ENCODE measurements around the gene SUSD5.
"Not testable (repeated sequence)": the region's sequence is repeated elsewhere in the genome, so short reads cannot be mapped to it uniquely, and the experiment has no call there.

SUSD5 gene

GRCh38 chr3:33145221-33145900 lies 73.2 kb downstream of the SUSD5 start:
- H3K4me1 ChIP-seq (ENCODE audit: control insufficient read depth in 1 of 2, insufficient read depth in 2 of 2, low read length in 2 of 2), result peaks cover 0 to 3% of the 10 kb centered on the region in 2 donors
- no peaks in the 10 kb centered on the region for H3K9me3 ChIP-seq (ENCODE audit: control insufficient read depth in 1 of 2, low read length in 2 of 2)
- H3K27ac ChIP-seq (ENCODE audit: low read depth, low read length), result no peak overlapping the region

GRCh38 chr3:33144433-33144832 lies 74.2 kb downstream of the SUSD5 start:
- H3K4me1 ChIP-seq (ENCODE audit: control insufficient read depth in 1 of 2, insufficient read depth in 2 of 2, low read length in 2 of 2), result peaks cover 0 to 3% of the 10 kb centered on the region in 2 donors
- H3K27me3 ChIP-seq (ENCODE audit: control insufficient read depth in 1 of 2, insufficient read depth in 2 of 2, low read length in 2 of 2), result no peaks in the 10 kb centered on the region
- H3K9me3 ChIP-seq (ENCODE audit: control insufficient read depth in 1 of 2, low read length in 2 of 2), result no peaks in the 10 kb centered on the region
- no peak overlapping the region for H3K4me3 ChIP-seq (ENCODE audit: low read depth in 1 of 2, low read length in 2 of 2)
- peaks cover 10 to 35% of the 10 kb centered on the region in 2 donors for H3K36me3 ChIP-seq (ENCODE audit: control insufficient read depth in 1 of 2, insufficient read depth in 2 of 2, low read length in 2 of 2)
- H3K27ac ChIP-seq (ENCODE audit: low read depth, low read length), result no peak overlapping the region
- no peak overlapping the region for H3K9ac ChIP-seq (ENCODE audit: low read depth in 1 of 2, low read length in 2 of 2)

More at GRCh38 chr3:33145221-33145900, 73.2 kb downstream of the SUSD5 start:
- H3K9ac ChIP-seq (ENCODE audit: low read depth in 1 of 2, low read length in 2 of 2), result no peak overlapping the region
- no peak overlapping the region for H3K4me3 ChIP-seq (ENCODE audit: low read depth in 1 of 2, low read length in 2 of 2)
- H3K27me3 ChIP-seq (ENCODE audit: control insufficient read depth in 1 of 2, insufficient read depth in 2 of 2, low read length in 2 of 2), result no peaks in the 10 kb centered on the region
- H3K36me3 ChIP-seq (ENCODE audit: control insufficient read depth in 1 of 2, insufficient read depth in 2 of 2, low read length in 2 of 2), result peaks cover 10 to 35% of the 10 kb centered on the region in 2 donors

GRCh38 chr3:33141006-33141405 lies 77.6 kb downstream of the SUSD5 start:
- Histone ChIP-seq H3K4me1 (ENCODE audit: control insufficient read depth in 1 of 2, insufficient read depth in 2 of 2, low read length in 2 of 2) (no peaks in the 10 kb centered on the region), H3K36me3 (ENCODE audit: control insufficient read depth in 1 of 2, insufficient read depth in 2 of 2, low read length in 2 of 2) (peaks cover 10 to 42% of the 10 kb centered on the region in 2 donors), H3K27ac (ENCODE audit: low read depth, low read length) (no peak overlapping the region), H3K27me3 (ENCODE audit: control insufficient read depth in 1 of 2, insufficient read depth in 2 of 2, low read length in 2 of 2) (no peaks in the 10 kb centered on the region), H3K9ac (ENCODE audit: low read depth in 1 of 2, low read length in 2 of 2) (no peak overlapping the region), H3K9me3 (ENCODE audit: control insufficient read depth in 1 of 2, low read length in 2 of 2) (no peaks in the 10 kb centered on the region), H3K4me3 (ENCODE audit: low read depth in 1 of 2, low read length in 2 of 2) (no peak overlapping the region)

GRCh38 chr3:33139996-33140395 lies 78.6 kb downstream of the SUSD5 start:
- Histone ChIP-seq H3K9ac (ENCODE audit: low read depth in 1 of 2, low read length in 2 of 2) (no peak overlapping the region), H3K27ac (ENCODE audit: low read depth, low read length) (no peak overlapping the region), H3K36me3 (ENCODE audit: control insufficient read depth in 1 of 2, insufficient read depth in 2 of 2, low read length in 2 of 2) (peaks cover 3 to 41% of the 10 kb centered on the region in 2 donors)

GRCh38 chr3:33139006-33139623 lies 79.5 kb downstream of the SUSD5 start:
- not testable (repeated sequence) for H3K4me3 ChIP-seq (ENCODE audit: low read depth in 1 of 2, low read length in 2 of 2); H3K4me1 ChIP-seq (ENCODE audit: control insufficient read depth in 1 of 2, insufficient read depth in 2 of 2, low read length in 2 of 2); H3K9ac ChIP-seq (ENCODE audit: low read depth in 1 of 2, low read length in 2 of 2); H3K27ac ChIP-seq (ENCODE audit: low read depth, low read length); H3K9me3 ChIP-seq (ENCODE audit: control insufficient read depth in 1 of 2, low read length in 2 of 2); H3K27me3 ChIP-seq (ENCODE audit: control insufficient read depth in 1 of 2, insufficient read depth in 2 of 2, low read length in 2 of 2)
- peaks cover 10 to 50% of the 10 kb centered on the region in 2 donors for H3K36me3 ChIP-seq (ENCODE audit: control insufficient read depth in 1 of 2, insufficient read depth in 2 of 2, low read length in 2 of 2)

More at GRCh38 chr3:33139996-33140395, 78.6 kb downstream of the SUSD5 start:
- Histone ChIP-seq H3K27me3 (ENCODE audit: control insufficient read depth in 1 of 2, insufficient read depth in 2 of 2, low read length in 2 of 2) (no peaks in the 10 kb centered on the region), H3K4me1 (ENCODE audit: control insufficient read depth in 1 of 2, insufficient read depth in 2 of 2, low read length in 2 of 2) (no peaks in the 10 kb centered on the region), H3K4me3 (ENCODE audit: low read depth in 1 of 2, low read length in 2 of 2) (no peak overlapping the region), H3K9me3 (ENCODE audit: control insufficient read depth in 1 of 2, low read length in 2 of 2) (no peaks in the 10 kb centered on the region)

GRCh38 chr3:33137691-33138090 lies 80.9 kb downstream of the SUSD5 start:
- Histone ChIP-seq H3K4me3 (ENCODE audit: low read depth in 1 of 2, low read length in 2 of 2) (no peak overlapping the region), H3K4me1 (ENCODE audit: control insufficient read depth in 1 of 2, insufficient read depth in 2 of 2, low read length in 2 of 2) (no peaks in the 10 kb centered on the region), H3K27ac (ENCODE audit: low read depth, low read length) (no peak overlapping the region), H3K9ac (ENCODE audit: low read depth in 1 of 2, low read length in 2 of 2) (no peak overlapping the region), H3K36me3 (ENCODE audit: control insufficient read depth in 1 of 2, insufficient read depth in 2 of 2, low read length in 2 of 2) (peaks cover 9 to 52% of the 10 kb centered on the region in 2 donors), H3K9me3 (ENCODE audit: control insufficient read depth in 1 of 2, low read length in 2 of 2) (no peaks in the 10 kb centered on the region), H3K27me3 (ENCODE audit: control insufficient read depth in 1 of 2, insufficient read depth in 2 of 2, low read length in 2 of 2) (no peaks in the 10 kb centered on the region)

GRCh38 chr3:33134026-33134625 lies 84.5 kb downstream of the SUSD5 start:
- H3K4me1 ChIP-seq (ENCODE audit: control insufficient read depth in 1 of 2, insufficient read depth in 2 of 2, low read length in 2 of 2), result no peaks in the 10 kb centered on the region
- no peak overlapping the region for H3K9ac ChIP-seq (ENCODE audit: low read depth in 1 of 2, low read length in 2 of 2)
- H3K4me3 ChIP-seq (ENCODE audit: low read depth in 1 of 2, low read length in 2 of 2), result no peak overlapping the region
- peaks cover 12 to 53% of the 10 kb centered on the region in 2 donors for H3K36me3 ChIP-seq (ENCODE audit: control insufficient read depth in 1 of 2, insufficient read depth in 2 of 2, low read length in 2 of 2)
- H3K27ac ChIP-seq (ENCODE audit: low read depth, low read length), result no peak overlapping the region
- no peaks in the 10 kb centered on the region for H3K9me3 ChIP-seq (ENCODE audit: control insufficient read depth in 1 of 2, low read length in 2 of 2)
- no peaks in the 10 kb centered on the region for H3K27me3 ChIP-seq (ENCODE audit: control insufficient read depth in 1 of 2, insufficient read depth in 2 of 2, low read length in 2 of 2)

GRCh38 chr3:33132019-33132360 lies 86.6 kb downstream of the SUSD5 start:
- Histone ChIP-seq H3K27me3 (ENCODE audit: control insufficient read depth in 1 of 2, insufficient read depth in 2 of 2, low read length in 2 of 2) (no peaks in the 10 kb centered on the region), H3K9me3 (ENCODE audit: control insufficient read depth in 1 of 2, low read length in 2 of 2) (no peaks in the 10 kb centered on the region), H3K27ac (ENCODE audit: low read depth, low read length) (no peak overlapping the region), H3K36me3 (ENCODE audit: control insufficient read depth in 1 of 2, insufficient read depth in 2 of 2, low read length in 2 of 2) (peaks cover 12 to 60% of the 10 kb centered on the region in 2 donors), H3K9ac (ENCODE audit: low read depth in 1 of 2, low read length in 2 of 2) (no peak overlapping the region), H3K4me1 (ENCODE audit: control insufficient read depth in 1 of 2, insufficient read depth in 2 of 2, low read length in 2 of 2) (no peaks in the 10 kb centered on the region), H3K4me3 (ENCODE audit: low read depth in 1 of 2, low read length in 2 of 2) (no peak overlapping the region)

- no peak overlapping the region for H3K4me3 ChIP-seq (ENCODE audit: low read depth in 1 of 2, low read length in 2 of 2)
- no peaks in the 10 kb centered on the region for H3K4me1 ChIP-seq (ENCODE audit: control insufficient read depth in 1 of 2, insufficient read depth in 2 of 2, low read length in 2 of 2)
- H3K27ac ChIP-seq (ENCODE audit: low read depth, low read length), result no peak overlapping the region
- no peaks in the 10 kb centered on the region for H3K9me3 ChIP-seq (ENCODE audit: control insufficient read depth in 1 of 2, low read length in 2 of 2)
- H3K9ac ChIP-seq (ENCODE audit: low read depth in 1 of 2, low read length in 2 of 2), result no peak overlapping the region
- no peaks in the 10 kb centered on the region for H3K27me3 ChIP-seq (ENCODE audit: control insufficient read depth in 1 of 2, insufficient read depth in 2 of 2, low read length in 2 of 2)
- H3K36me3 ChIP-seq (ENCODE audit: control insufficient read depth in 1 of 2, insufficient read depth in 2 of 2, low read length in 2 of 2), result peaks cover 12 to 59% of the 10 kb centered on the region in 2 donors
Measured at GRCh38 chr3:33131331-33132018, 87.1 kb downstream of the SUSD5 start.

GRCh38 chr3:33130144-33130543 lies 88.5 kb downstream of the SUSD5 start:
- H3K36me3 ChIP-seq (ENCODE audit: control insufficient read depth in 1 of 2, insufficient read depth in 2 of 2, low read length in 2 of 2), result peaks cover 12 to 64% of the 10 kb centered on the region in 2 donors
- H3K9ac ChIP-seq (ENCODE audit: low read depth in 1 of 2, low read length in 2 of 2), result no peak overlapping the region
- no peak overlapping the region for H3K27ac ChIP-seq (ENCODE audit: low read depth, low read length)
- no peak overlapping the region for H3K4me3 ChIP-seq (ENCODE audit: low read depth in 1 of 2, low read length in 2 of 2)
- H3K4me1 ChIP-seq (ENCODE audit: control insufficient read depth in 1 of 2, insufficient read depth in 2 of 2, low read length in 2 of 2), result no peaks in the 10 kb centered on the region
- no peaks in the 10 kb centered on the region for H3K27me3 ChIP-seq (ENCODE audit: control insufficient read depth in 1 of 2, insufficient read depth in 2 of 2, low read length in 2 of 2)
- no peaks in the 10 kb centered on the region for H3K9me3 ChIP-seq (ENCODE audit: control insufficient read depth in 1 of 2, low read length in 2 of 2)
